ENCODE data around the gene LTB4R.
A peak's percentile ranks its signal among the peaks of the same experiment; 100 is the strongest.

Gene LTB4R

GRCh38 chr14:24334431-24335291 lies 23.4 kb downstream of the LTB4R start, which contains the start of gene ADCY4:
TSS of gene ADCY4 (minus strand) at chr14:24335071. CDS start at chr14:24334652, 419 bp downstream.
- peak; percentile 37 for ATAC-seq
- TF ChIP-seq POU6F1 (CRISPR knock-in tag; IDR thresholded peaks at IDR 0.05; ENCODE audit: borderline replicate concordance, low read depth) (no peak), ARNTL (CRISPR knock-in tag; IDR thresholded peaks at IDR 0.05; ENCODE audit: borderline replicate concordance, low read depth) (no peak), ISL1 (CRISPR knock-in tag; IDR thresholded peaks at IDR 0.05) (no peak), CSRNP3 (CRISPR knock-in tag; IDR thresholded peaks at IDR 0.05) (no peak), ESRRG (CRISPR knock-in tag; IDR thresholded peaks at IDR 0.05) (no peak), RARB (CRISPR knock-in tag; IDR thresholded peaks at IDR 0.05) (no peak), ZFP30 (CRISPR knock-in tag; IDR thresholded peaks at IDR 0.05) (no peak), PPARA (CRISPR knock-in tag; IDR thresholded peaks at IDR 0.05; ENCODE audit: borderline replicate concordance) (no peak), GLIS3 (CRISPR knock-in tag; IDR thresholded peaks at IDR 0.05) (no peak), ZC3H10 (CRISPR knock-in tag; IDR thresholded peaks at IDR 0.05) (no peak), ZNF70 (CRISPR knock-in tag; IDR thresholded peaks at IDR 0.05) (no peak), OSR1 (CRISPR knock-in tag; IDR thresholded peaks at IDR 0.05) (no peak), TOX (CRISPR knock-in tag; IDR thresholded peaks at IDR 0.05; ENCODE audit: borderline replicate concordance) (no peak), ZNF565 (CRISPR knock-in tag; conservative IDR thresholded peaks at IDR 0.05; ENCODE audit: low read depth) (no peak), PATZ1 (CRISPR knock-in tag; IDR thresholded peaks at IDR 0.05; ENCODE audit: borderline replicate concordance) (no peak), TCF4 (CRISPR knock-in tag; IDR thresholded peaks at IDR 0.05; ENCODE audit: borderline replicate concordance) (no peak), BACH2 (CRISPR knock-in tag; IDR thresholded peaks at IDR 0.05; ENCODE audit: borderline replicate concordance) (no peak)
- TF ChIP-seq, protein P1, sequence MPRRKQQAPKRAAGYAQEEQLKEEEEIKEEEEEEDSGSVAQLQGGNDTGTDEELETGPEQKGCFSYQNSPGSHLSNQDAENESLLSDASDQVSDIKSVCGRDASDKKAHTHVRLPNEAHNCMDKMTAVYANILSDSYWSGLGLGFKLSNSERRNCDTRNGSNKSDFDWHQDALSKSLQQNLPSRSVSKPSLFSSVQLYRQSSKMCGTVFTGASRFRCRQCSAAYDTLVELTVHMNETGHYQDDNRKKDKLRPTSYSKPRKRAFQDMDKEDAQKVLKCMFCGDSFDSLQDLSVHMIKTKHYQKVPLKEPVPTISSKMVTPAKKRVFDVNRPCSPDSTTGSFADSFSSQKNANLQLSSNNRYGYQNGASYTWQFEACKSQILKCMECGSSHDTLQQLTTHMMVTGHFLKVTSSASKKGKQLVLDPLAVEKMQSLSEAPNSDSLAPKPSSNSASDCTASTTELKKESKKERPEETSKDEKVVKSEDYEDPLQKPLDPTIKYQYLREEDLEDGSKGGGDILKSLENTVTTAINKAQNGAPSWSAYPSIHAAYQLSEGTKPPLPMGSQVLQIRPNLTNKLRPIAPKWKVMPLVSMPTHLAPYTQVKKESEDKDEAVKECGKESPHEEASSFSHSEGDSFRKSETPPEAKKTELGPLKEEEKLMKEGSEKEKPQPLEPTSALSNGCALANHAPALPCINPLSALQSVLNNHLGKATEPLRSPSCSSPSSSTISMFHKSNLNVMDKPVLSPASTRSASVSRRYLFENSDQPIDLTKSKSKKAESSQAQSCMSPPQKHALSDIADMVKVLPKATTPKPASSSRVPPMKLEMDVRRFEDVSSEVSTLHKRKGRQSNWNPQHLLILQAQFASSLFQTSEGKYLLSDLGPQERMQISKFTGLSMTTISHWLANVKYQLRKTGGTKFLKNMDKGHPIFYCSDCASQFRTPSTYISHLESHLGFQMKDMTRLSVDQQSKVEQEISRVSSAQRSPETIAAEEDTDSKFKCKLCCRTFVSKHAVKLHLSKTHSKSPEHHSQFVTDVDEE (CRISPR knock-in tag; IDR thresholded peaks at IDR 0.05): no peak
- TF ChIP-seq, protein P2, sequence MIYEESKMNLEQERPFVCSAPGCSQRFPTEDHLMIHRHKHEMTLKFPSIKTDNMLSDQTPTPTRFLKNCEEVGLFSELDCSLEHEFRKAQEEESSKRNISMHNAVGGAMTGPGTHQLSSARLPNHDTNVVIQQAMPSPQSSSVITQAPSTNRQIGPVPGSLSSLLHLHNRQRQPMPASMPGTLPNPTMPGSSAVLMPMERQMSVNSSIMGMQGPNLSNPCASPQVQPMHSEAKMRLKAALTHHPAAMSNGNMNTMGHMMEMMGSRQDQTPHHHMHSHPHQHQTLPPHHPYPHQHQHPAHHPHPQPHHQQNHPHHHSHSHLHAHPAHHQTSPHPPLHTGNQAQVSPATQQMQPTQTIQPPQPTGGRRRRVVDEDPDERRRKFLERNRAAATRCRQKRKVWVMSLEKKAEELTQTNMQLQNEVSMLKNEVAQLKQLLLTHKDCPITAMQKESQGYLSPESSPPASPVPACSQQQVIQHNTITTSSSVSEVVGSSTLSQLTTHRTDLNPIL (CRISPR knock-in tag; IDR thresholded peaks at IDR 0.05; ENCODE audit: low read depth): no peak

DNA sequence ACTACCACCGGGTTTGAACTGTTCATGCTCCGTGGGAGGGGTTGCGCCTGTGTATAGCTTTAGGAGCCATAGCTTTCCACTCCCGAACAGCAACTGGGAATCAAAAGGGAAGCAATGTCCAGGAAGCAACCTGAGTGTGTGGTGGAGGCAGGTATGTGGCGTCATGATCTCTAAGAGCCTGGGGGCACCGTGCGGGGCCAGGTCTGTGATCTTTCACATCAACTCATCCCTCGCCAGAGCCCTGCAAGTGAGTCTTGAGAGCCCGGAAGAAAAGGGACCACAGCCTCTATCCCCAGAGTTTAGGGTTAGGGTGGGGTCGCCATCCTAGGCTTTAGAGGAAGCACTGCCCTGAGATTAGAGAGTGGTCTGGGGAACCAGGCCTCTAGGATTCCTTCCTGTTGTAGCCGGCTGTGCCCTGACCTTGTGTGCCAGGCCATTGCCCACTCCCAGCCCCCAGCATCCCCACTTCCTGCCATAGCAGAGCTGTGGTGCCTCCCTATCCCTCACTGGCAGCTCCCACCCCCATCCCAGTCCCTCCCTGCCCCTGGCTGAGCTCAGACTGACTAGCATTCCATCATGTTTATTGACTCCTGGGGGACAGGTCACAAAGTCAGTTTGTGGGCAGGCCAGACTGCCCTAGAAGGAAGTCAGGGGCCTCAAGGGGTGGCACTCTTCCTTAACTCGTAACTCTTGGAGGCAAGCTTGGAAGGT lies 24.3 kb downstream of the LTB4R start:
- no peak for ATAC-seq
- no peak for TF ChIP-seq SNAI2 (CRISPR knock-in tag; IDR thresholded peaks at IDR 0.05)
- TF ChIP-seq ESRRG (CRISPR knock-in tag; IDR thresholded peaks at IDR 0.05): no peak
- TF ChIP-seq, protein P2 (CRISPR knock-in tag; IDR thresholded peaks at IDR 0.05; ENCODE audit: low read depth): no peak

Measured in SK-N-SH treated with all-trans-retinoic acid at 6 μM for 48 hours (cell line).